H1 (cell line): ENCODE measurements around the gene TPBGL. TPM values are rescaled to one million over a fixed set of nuclear protein-coding genes. Genes with fewer than 3 reads are reported as not detected.

ENCODE experiments used
- CTCF ChIA-PET: fragments of 300-600 bp; sonication (Branson Sonifier 250); formaldehyde crosslinking; loops from one replicate; lab custom pipeline; 2021; ENCODE audit not compliant: partially characterized antibody; lab: Charles Lee
- POLR2A ChIA-PET: fragments of 300-600 bp; sonication (Branson Sonifier 250); formaldehyde crosslinking; loops from one replicate; lab custom pipeline; 2021; ENCODE audit warnings: inconsistent platforms; ENCODE audit not compliant: partially characterized antibody; lab: Charles Lee
- DNase-seq, 2 experiments: peaks; one replicate each; pipeline versions ENCODE4 v3.0.0 to v3.0.0-alpha.2; 2010 to 2022; ENCODE audit warnings: low spot score in 2 of 2, low read depth in 1 of 2, mixed read lengths in 1 of 2
- FAIRE-seq: peaks from 2 replicates; lab custom pipeline; 2011; peaks lifted over from hg19 to GRCh38; lab: Jason Lieb, UNC
- H2AFZ ChIP-seq: 2 replicates; pipeline ENCODE4 v1.8.1; 2012; ENCODE audit warnings: low read length, inconsistent platforms
- H2AK5ac ChIP-seq: 2 replicates; pipeline ENCODE4 v1.6.1; 2013; ENCODE audit warnings: low read depth, low read length
- H2BK120ac ChIP-seq: replicated peaks from 2 replicates; pipeline ENCODE3; 2013; ENCODE audit warnings: low read depth, low read length, inconsistent platforms
- H2BK12ac ChIP-seq: 2 replicates; pipeline ENCODE4 v1.6.1; 2013; ENCODE audit warnings: low read depth, low read length
- H2BK15ac ChIP-seq: 2 replicates; pipeline ENCODE4 v1.6.1; 2013; ENCODE audit warnings: low read length
- H2BK20ac ChIP-seq: 2 replicates; pipeline ENCODE4 v1.6.1; 2013; ENCODE audit warnings: low read length
- H2BK5ac ChIP-seq: 2 replicates; pipeline ENCODE4 v1.6.1; 2013; ENCODE audit warnings: low read depth, low read length
- H3K14ac ChIP-seq: 2 replicates; pipeline ENCODE4 v1.6.1; 2013; ENCODE audit warnings: inconsistent platforms; ENCODE audit not compliant: insufficient read length
- H3K18ac ChIP-seq: 2 replicates; pipeline ENCODE4 v1.6.1; 2013; ENCODE audit warnings: low read length; ENCODE audit errors: extremely low read depth
- H3K23ac ChIP-seq: 2 replicates; pipeline ENCODE4 v1.6.1; 2013; ENCODE audit warnings: inconsistent platforms; ENCODE audit not compliant: insufficient read length
- H3K23me2 ChIP-seq: 2 replicates; pipeline ENCODE4 v1.6.1; 2013; ENCODE audit warnings: low read depth, low read length
- H3K27ac ChIP-seq: 2 replicates; pipeline ENCODE4 v1.6.1; 2011; ENCODE audit warnings: low read depth, low read length, inconsistent platforms
- H3K27me3 ChIP-seq, 4 experiments: replicated peaks in 1 of 4; 1 replicate in 1 of 4; 2 replicates in 3 of 4; pipeline versions ENCODE4 v1.6.1 to v1.8.1; 2011 to 2013; ENCODE audit warnings: low read length in 3 of 4, mild to moderate bottlenecking in 3 of 4, inconsistent platforms in 2 of 4, mixed read lengths in 2 of 4, moderate library complexity in 1 of 4; ENCODE audit not compliant: control insufficient read depth in 3 of 4, insufficient read depth in 3 of 4; ENCODE audit errors: extremely low read depth in 1 of 4
- H3K36me3 ChIP-seq, 4 experiments: 2 replicates each; pipeline versions ENCODE4 v1.6.1 to v1.8.1; 2011 to 2013; ENCODE audit warnings: mild to moderate bottlenecking in 4 of 4, low read length in 3 of 4, moderate library complexity in 2 of 4, control low read depth in 1 of 4, inconsistent platforms in 1 of 4; ENCODE audit not compliant: insufficient read depth in 4 of 4, control insufficient read depth in 2 of 4
- H3K4ac ChIP-seq: replicated peaks from 2 replicates; pipeline ENCODE3; 2013; ENCODE audit warnings: low read length, low read depth, mixed read lengths, inconsistent platforms; ENCODE audit not compliant: insufficient read length
- H3K4me1 ChIP-seq, 4 experiments: replicated peaks in 1 of 4; 1 replicate in 1 of 4; 2 replicates in 3 of 4; pipeline versions ENCODE4 v1.6.1 to v1.8.1; 2011 to 2013; ENCODE audit warnings: low read length in 3 of 4, inconsistent platforms in 2 of 4, mixed read lengths in 1 of 4; ENCODE audit not compliant: insufficient read depth in 4 of 4, control insufficient read depth in 3 of 4
- H3K4me2 ChIP-seq, 2 experiments: 2 replicates each; pipeline versions ENCODE4 v1.6.1 to v1.8.1; 2011 to 2013; ENCODE audit warnings: low read depth in 2 of 2, low read length in 2 of 2, control low read depth in 1 of 2, inconsistent platforms in 1 of 2, mild to moderate bottlenecking in 1 of 2; ENCODE audit not compliant: insufficient read depth in 1 of 2
- H3K4me3 ChIP-seq, 4 experiments: fragments of 200-600, 300-600 bp in 1 of 4; sonication (generic), shearing (Covaris generic), sonication (Bioruptor Twin) in 1 of 4; 2 replicates each; pipeline versions ENCODE4 v1.5.1 to v1.8.1; 2011 to 2016; ENCODE audit warnings: low read length in 4 of 4, low read depth in 3 of 4, control low read depth in 2 of 4, inconsistent platforms in 2 of 4, mild to moderate bottlenecking in 2 of 4, mixed read lengths in 1 of 4, moderate library complexity in 1 of 4; ENCODE audit not compliant: insufficient read depth in 2 of 4; ENCODE audit errors: extremely low read depth in 1 of 4
- H3K56ac ChIP-seq: replicated peaks from 2 replicates; pipeline ENCODE3; 2013; ENCODE audit warnings: low read depth, mild to moderate bottlenecking, mixed read lengths, low read length, inconsistent platforms; ENCODE audit not compliant: insufficient read length
- H3K79me1 ChIP-seq: 2 replicates; pipeline ENCODE4 v1.6.1; 2013; ENCODE audit warnings: low read depth, low read length, control low read depth
- H3K79me2 ChIP-seq, 2 experiments: 2 replicates each; pipeline versions ENCODE4 v1.6.1 to v1.8.1; 2012 to 2013; ENCODE audit warnings: low read length in 2 of 2, mild to moderate bottlenecking in 2 of 2, inconsistent platforms in 1 of 2; ENCODE audit not compliant: insufficient read depth in 2 of 2, control insufficient read depth in 1 of 2
- H3K9ac ChIP-seq, 4 experiments: replicated peaks in 1 of 4; 1 replicate in 1 of 4; 2 replicates in 3 of 4; pipeline versions ENCODE4 v1.6.1 to v1.8.1; 2011 to 2013; ENCODE audit warnings: low read depth in 3 of 4, low read length in 3 of 4, control low read depth in 2 of 4, mild to moderate bottlenecking in 2 of 4, moderate library complexity in 2 of 4, inconsistent platforms in 1 of 4; ENCODE audit errors: extremely low read depth in 1 of 4
- H3K9me3 ChIP-seq, 2 experiments: 2 replicates each; pipeline versions ENCODE4 v1.6.1 to v1.8.1; 2012 to 2013; ENCODE audit warnings: mild to moderate bottlenecking in 2 of 2, moderate library complexity in 2 of 2, control low read depth in 1 of 2, inconsistent platforms in 1 of 2, low read depth in 1 of 2, low read length in 1 of 2, mixed read lengths in 1 of 2; ENCODE audit not compliant: insufficient read depth in 2 of 2
- H4K20me1 ChIP-seq, 2 experiments: replicated peaks in 1 of 2; 2 replicates each; pipeline versions ENCODE3 to v1.8.1; 2011 to 2013; ENCODE audit warnings: inconsistent platforms in 2 of 2, low read length in 2 of 2, mild to moderate bottlenecking in 1 of 2; ENCODE audit not compliant: insufficient read depth in 2 of 2, control insufficient read depth in 1 of 2
- H4K5ac ChIP-seq: 2 replicates; pipeline ENCODE4 v1.6.1; 2013; ENCODE audit warnings: low read length, low read depth, mixed read lengths, inconsistent platforms; ENCODE audit not compliant: insufficient read length
- H4K8ac ChIP-seq: 2 replicates; pipeline ENCODE4 v1.8.0; 2013; ENCODE audit warnings: mild to moderate bottlenecking, moderate library complexity, low read length, inconsistent platforms; ENCODE audit not compliant: insufficient read depth; ENCODE audit errors: extremely low read depth
- H4K91ac ChIP-seq: replicated peaks from 2 replicates; pipeline ENCODE3; 2013; ENCODE audit warnings: low read length, mixed read lengths, inconsistent platforms; ENCODE audit not compliant: insufficient read length
- ASH2L ChIP-seq: fragments of 200-600, 300-600 bp; sonication (generic); IDR thresholded peaks from one replicate; pipeline ENCODE4 v1.7.1; 2017; ENCODE audit warnings: low read length
- BRCA1 ChIP-seq: IDR thresholded peaks from 2 replicates; pipeline ENCODE4 v1.6.1; 2012; ENCODE audit warnings: low read depth, low read length, improper control_type of control experiment
- CHD2 ChIP-seq: IDR thresholded peaks from 2 replicates; pipeline ENCODE4 v1.6.1; 2012; ENCODE audit warnings: low read length, improper control_type of control experiment
- GABPA ChIP-seq: IDR thresholded peaks from 2 replicates; pipeline ENCODE4 v1.6.1; 2011; ENCODE audit warnings: mild to moderate bottlenecking, low read length, moderate library complexity, borderline replicate concordance; ENCODE audit not compliant: insufficient read depth
- HDAC2 ChIP-seq, 2 experiments: fragments of 300-600 bp in 1 of 2; sonication (generic) in 1 of 2; IDR thresholded peaks; 2 replicates each; pipeline ENCODE4 v1.6.1; 2011 to 2012; ENCODE audit warnings: low read depth in 2 of 2, low read length in 2 of 2, mild to moderate bottlenecking in 2 of 2, moderate library complexity in 2 of 2, borderline replicate concordance in 1 of 2, inconsistent platforms in 1 of 2
- JUN ChIP-seq: IDR thresholded peaks from 2 replicates; pipeline ENCODE4 v1.6.1; 2011; ENCODE audit warnings: low read depth, mild to moderate bottlenecking, improper control_type of control experiment, low read length
- POLR2AphosphoS5 ChIP-seq: IDR thresholded peaks from 2 replicates; pipeline ENCODE4 v1.6.1; 2011; ENCODE audit warnings: low read depth, low read length
- RAD21 ChIP-seq, 2 experiments: IDR thresholded peaks in 1 of 2; conservative IDR thresholded peaks in 1 of 2; 2 replicates each; pipeline ENCODE4 v1.6.1; 2011; ENCODE audit warnings: low read depth in 2 of 2, low read length in 2 of 2, improper control_type of control experiment in 1 of 2, inconsistent platforms in 1 of 2, mild to moderate bottlenecking in 1 of 2, moderate library complexity in 1 of 2
- SAP30 ChIP-seq: fragments of 300-600 bp; sonication (generic); IDR thresholded peaks from 2 replicates; pipeline ENCODE4 v1.7.1; 2012; ENCODE audit warnings: low read length, moderate library complexity, mild to moderate bottlenecking, inconsistent platforms; ENCODE audit not compliant: insufficient read depth, insufficient replicate concordance
- SIRT6 ChIP-seq: IDR thresholded peaks from one replicate; pipeline ENCODE4 v1.7.1; 2012; ENCODE audit warnings: low read length, inconsistent platforms
- SUZ12 ChIP-seq: fragments of 200-600 bp; sonication (generic); IDR thresholded peaks from 2 replicates; pipeline ENCODE4 v1.6.1; 2012; ENCODE audit warnings: mild to moderate bottlenecking, inconsistent platforms, low read length, moderate library complexity, mixed read lengths
- YY1 ChIP-seq: IDR thresholded peaks from 2 replicates; pipeline ENCODE4 v1.6.1; 2011; ENCODE audit warnings: low read depth, mild to moderate bottlenecking, low read length
- WGBS, 2 experiments: shearing (Covaris generic) in 1 of 2; methylation state at CpG; one replicate each; pipeline versions ENCODE4 v1.1.6 to v1.1.7; 2013 to 2015; ENCODE audit warnings: low lambda C conversion rate in 2 of 2, mixed read lengths in 2 of 2, inconsistent platforms in 1 of 2, low coverage in 1 of 2, missing lambda C conversion rate in 1 of 2; ENCODE audit not compliant: insufficient replicate concordance in 2 of 2, insufficient coverage in 1 of 2, insufficient read length in 1 of 2; ENCODE audit errors: extremely low coverage in 1 of 2, missing lambda C conversion rate in 1 of 2; 5-methylcytosine and 5-hydroxymethylcytosine counted together
- polyA plus RNA-seq, 7 experiments: library from polyadenylated mRNA; depleted of rRNA in 3 of 7; stranded (reverse) in 5 of 7; unstranded in 2 of 7; fragments of >200 nt in 5 of 7; fragments of 200-250 nt in 2 of 7; gene quantifications; 1 replicate in 5 of 7; 2 replicates in 1 of 7; 4 replicates in 1 of 7; pipeline versions ENCODE4 v1.2.1 to v1.2.3, GENCODE V29; 2011 to 2013; ENCODE audit warnings: missing spikeins in 2 of 7, mixed read lengths in 2 of 7
- total RNA-seq: library from RNA; stranded (reverse); fragmentation: NEBNext Ultra II Directional; extraction: Animal tissue kit (Norgen Biotek cat#: 25700); gene quantifications from 2 replicates; pipeline ENCODE4 v1.2.1, GENCODE V29; 2021

The TPBGL gene
- total and polyA plus RNA-seq, 2 of the 8 experiments (the other 6 are each of a cell fraction or from before 2014, with no cell fraction given) = 0.26 to 0.37 TPM

DNA sequence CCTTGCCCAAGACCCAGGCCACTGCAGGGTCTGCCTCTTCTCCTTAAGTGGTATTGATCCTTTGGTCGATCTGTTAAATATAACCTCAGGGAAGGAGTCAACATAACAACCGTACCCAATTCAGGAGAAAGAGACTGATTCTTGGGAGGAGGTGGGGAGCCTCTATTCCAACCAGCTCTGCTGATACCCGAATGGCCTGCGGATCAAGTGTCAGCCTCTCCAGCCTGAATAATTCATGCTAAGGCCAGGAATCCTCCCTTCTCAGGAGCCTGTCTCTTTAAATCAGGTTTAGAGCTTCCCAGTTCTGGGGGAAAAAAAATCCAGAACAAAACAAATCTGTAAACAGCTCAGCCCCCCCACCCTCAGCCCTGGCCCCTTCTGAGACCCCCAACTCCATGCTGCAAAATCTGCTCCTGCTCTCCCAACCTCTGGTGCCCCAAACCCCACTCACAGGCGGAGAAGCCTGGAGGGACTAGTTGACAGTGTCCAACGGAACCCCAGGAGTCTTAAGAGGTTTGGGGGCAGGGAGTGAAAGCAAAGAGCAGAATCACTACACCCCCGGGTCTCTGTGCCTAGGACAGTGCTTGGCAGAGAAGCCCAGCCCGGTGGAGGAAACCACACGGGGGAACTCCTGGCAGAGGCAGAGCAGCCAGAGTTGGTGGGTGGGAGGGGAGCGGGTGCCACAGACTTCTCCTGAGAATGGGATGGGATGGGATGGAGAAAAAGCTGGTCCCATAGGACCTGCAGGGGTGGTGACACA lies 863 bp upstream of the TPBGL start:
- no peak overlapping the region for H4K5ac ChIP-seq
- no peaks in the 10 kb centered on the region for H3K9me3 ChIP-seq
- H3K4me3 ChIP-seq = peak overlapping the region; percentile 27 to 63 (median 41); a peak in 7 of 8 replicates
- no peak overlapping the region for H4K91ac ChIP-seq
- H3K18ac ChIP-seq = peak overlapping the region; percentile 20; the same call in 1 of the 2 replicates
- H3K27ac ChIP-seq = no peak overlapping the region
- H4K20me1 ChIP-seq = peaks cover 0 to 3% of the 10 kb centered on the region in 2 experiments
- H3K79me1 ChIP-seq = no peaks in the 10 kb centered on the region
- DNase-seq = no peak
- no peak overlapping the region for H3K23ac ChIP-seq
- H3K27me3 ChIP-seq = peaks cover 24 to 50% (median 40%) of the 10 kb centered on the region in 4 experiments
- no peaks in the 10 kb centered on the region for H3K36me3 ChIP-seq
- H2BK12ac ChIP-seq = no peak overlapping the region
- H2BK20ac ChIP-seq = no peak overlapping the region
- ChIA-PET POLR2A (interaction anchor here (0.6 to 2.4 kb wide), 2 partner anchors 16 to 35 kb away, joined by 3 to 10 read pairs; no protein-coding TSS in a partner anchor), CTCF (interaction anchor here (0.7 to 45.7 kb wide), 11 partner anchors 3 to 310 kb away, joined by 3 to 952 read pairs (median 6); partner anchors contain the start of genes SLCO2B1 and TPBGL)
- H4K8ac ChIP-seq = no peak overlapping the region
- H3K4me2 ChIP-seq = peak overlapping the region; percentile 79 to 83
- H3K79me2 ChIP-seq = no peaks in the 10 kb centered on the region
- no peak overlapping the region; the same call in 1 of the 2 replicates for H2BK15ac ChIP-seq
- 54% methylated on average over 10 of the region's 10 CpGs; no CpG with 5 or more reads in 1 of the 2 experiments for WGBS, 2 experiments
- H3K9ac ChIP-seq = no peak overlapping the region
- peaks cover 12% of the 10 kb centered on the region; the same call in 1 of the 2 replicates for H3K23me2 ChIP-seq
- no peak overlapping the region for H3K56ac ChIP-seq
- H2AK5ac ChIP-seq = no peak overlapping the region
- no peak overlapping the region for H2BK5ac ChIP-seq
- H2AFZ ChIP-seq = no peak overlapping the region
- FAIRE-seq = peak; percentile 84
- H3K4ac ChIP-seq = no peak overlapping the region
- peaks cover 5 to 22% (median 13%) of the 10 kb centered on the region in 4 experiments for H3K4me1 ChIP-seq
- H3K14ac ChIP-seq = no peak overlapping the region
- no peak overlapping the region for H2BK120ac ChIP-seq
- TF ChIP-seq ASH2L (no peak), JUN (no peak), SAP30 (no peak), HDAC2 (IDR thresholded peaks at IDR 0.05; ENCODE audit: borderline replicate concordance in 1 of 2, low read depth in 2 of 2, low read length in 2 of 2) (no peak), CHD2 (no peak), YY1 (no peak), GABPA (no peak), BRCA1 (no peak), SUZ12 (no peak), RAD21 (IDR thresholded peaks at IDR 0.05 in 1 of 2, conservative IDR thresholded peaks at IDR 0.05 in 1 of 2; ENCODE audit: low read depth in 2 of 2, low read length in 2 of 2) (no peak), POLR2AphosphoS5 (no peak), SIRT6 (no peak)
